Breast epithelium (tissue), 3 donors: ENCODE results near the gene RNF41.

Experiments
- POLR2A ChIP-seq: fragments of 450-650 bp; IDR thresholded peaks from one replicate; pipeline ENCODE4 v1.6.1; 2016; ENCODE audit warnings: antibody characterized with exemption, mild to moderate bottlenecking, moderate library complexity
- TF ChIP-seq, protein P1 (sequence below), 3 donors: fragments of 450-650 bp; IDR thresholded peaks; one replicate each; pipeline ENCODE4 v1.5.1; 2016 to 2017; ENCODE audit warnings: antibody characterized with exemption in 3 of 3, mild to moderate bottlenecking in 3 of 3, moderate library complexity in 3 of 3

DNA sequence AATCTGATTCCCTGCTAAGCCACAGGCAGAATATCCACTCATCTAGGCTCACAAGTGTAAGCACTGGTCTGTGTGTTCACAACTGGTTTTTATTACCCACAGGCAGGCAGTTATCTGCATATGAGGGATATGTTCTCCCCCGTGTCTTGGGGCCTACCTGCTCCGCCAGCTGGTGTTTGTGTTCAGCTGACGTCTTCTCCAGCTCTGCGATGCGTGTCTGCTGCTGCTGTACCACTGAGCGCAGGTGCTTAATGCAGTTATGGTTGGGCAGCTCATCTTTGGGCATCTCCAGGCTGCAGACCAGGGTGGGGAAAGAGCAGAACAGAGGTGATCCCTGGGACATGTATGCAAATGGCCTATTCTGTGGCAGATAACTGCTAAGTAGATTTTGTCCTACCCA, 13.7 kb downstream of the RNF41 start:
- TF ChIP-seq, protein P1, sequence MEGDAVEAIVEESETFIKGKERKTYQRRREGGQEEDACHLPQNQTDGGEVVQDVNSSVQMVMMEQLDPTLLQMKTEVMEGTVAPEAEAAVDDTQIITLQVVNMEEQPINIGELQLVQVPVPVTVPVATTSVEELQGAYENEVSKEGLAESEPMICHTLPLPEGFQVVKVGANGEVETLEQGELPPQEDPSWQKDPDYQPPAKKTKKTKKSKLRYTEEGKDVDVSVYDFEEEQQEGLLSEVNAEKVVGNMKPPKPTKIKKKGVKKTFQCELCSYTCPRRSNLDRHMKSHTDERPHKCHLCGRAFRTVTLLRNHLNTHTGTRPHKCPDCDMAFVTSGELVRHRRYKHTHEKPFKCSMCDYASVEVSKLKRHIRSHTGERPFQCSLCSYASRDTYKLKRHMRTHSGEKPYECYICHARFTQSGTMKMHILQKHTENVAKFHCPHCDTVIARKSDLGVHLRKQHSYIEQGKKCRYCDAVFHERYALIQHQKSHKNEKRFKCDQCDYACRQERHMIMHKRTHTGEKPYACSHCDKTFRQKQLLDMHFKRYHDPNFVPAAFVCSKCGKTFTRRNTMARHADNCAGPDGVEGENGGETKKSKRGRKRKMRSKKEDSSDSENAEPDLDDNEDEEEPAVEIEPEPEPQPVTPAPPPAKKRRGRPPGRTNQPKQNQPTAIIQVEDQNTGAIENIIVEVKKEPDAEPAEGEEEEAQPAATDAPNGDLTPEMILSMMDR (IDR thresholded peaks at IDR 0.05): no peak
- no peak for TF ChIP-seq POLR2A
